SK-N-SH (cell line): Measurements from ENCODE around the gene ADAMTS13. TPM values are rescaled to one million over a fixed set of nuclear protein-coding genes. Genes with fewer than 3 reads are reported as not detected.

ENCODE experiments used
- CTCF ChIA-PET: fragments of 300-600, 350-600 bp; formaldehyde crosslinking; extraction: SDS; loops from one replicate; lab custom pipeline; 2021; lab: Yijun Ruan, JAX
- POLR2A ChIA-PET: fragments of 350-600 bp; sonication (Branson Sonifier 250); formaldehyde crosslinking; extraction: SDS; loops from one replicate; lab custom pipeline; 2020; ENCODE audit warnings: antibody characterized with exemption, inconsistent platforms; lab: Yijun Ruan, JAX
- DNase-seq: peaks from one replicate; pipeline ENCODE4 v3.0.0; 2012
- H2AFZ ChIP-seq: fragments of 200-600 bp; sonication (generic); 2 replicates; pipeline ENCODE4 v1.8.1; 2016; ENCODE audit warnings: antibody characterized with exemption, mild to moderate bottlenecking, low read depth
- H3F3A ChIP-seq: fragments of 200-600 bp; sonication (generic); replicated peaks from 2 replicates; pipeline ENCODE3; 2016; ENCODE audit warnings: antibody characterized with exemption, mild to moderate bottlenecking; ENCODE audit not compliant: insufficient read depth
- H3K27ac ChIP-seq, 2 experiments: fragments of 200-500 bp in 1 of 2; fragments of 200-600 bp in 1 of 2; sonication (Bioruptor generic) in 1 of 2; sonication (generic), shearing (Covaris generic) in 1 of 2; 2 replicates each; pipeline versions ENCODE4 v1.5.1 to v1.6.1; 2014 to 2016; ENCODE audit warnings: low read depth in 2 of 2, inconsistent platforms in 1 of 2, low read length in 1 of 2, mild to moderate bottlenecking in 1 of 2, mixed read lengths in 1 of 2
- H3K27me3 ChIP-seq: fragments of 200-600 bp; sonication (generic), shearing (Covaris generic); 2 replicates; pipeline ENCODE4 v1.6.1; 2016; ENCODE audit warnings: mixed run types; ENCODE audit not compliant: insufficient read depth
- H3K36me3 ChIP-seq, 2 experiments: fragments of 200-500 bp in 1 of 2; fragments of 200-600 bp in 1 of 2; sonication (Bioruptor generic) in 1 of 2; sonication (generic) in 1 of 2; replicated peaks in 1 of 2; 2 replicates each; pipeline versions ENCODE3 to v1.5.1; 2014 to 2016; ENCODE audit warnings: low read length in 1 of 2, mild to moderate bottlenecking in 1 of 2; ENCODE audit not compliant: insufficient read depth in 2 of 2, control insufficient read depth in 1 of 2
- H3K4me1 ChIP-seq, 2 experiments: fragments of 200-500 bp in 1 of 2; fragments of 200-600 bp in 1 of 2; sonication (Bioruptor generic) in 1 of 2; sonication (generic), shearing (Covaris generic) in 1 of 2; 2 replicates each; pipeline versions ENCODE4 v1.5.1 to v1.6.1; 2014 to 2016; ENCODE audit warnings: low read depth in 1 of 2, low read length in 1 of 2, mixed run types in 1 of 2; ENCODE audit not compliant: insufficient read depth in 2 of 2, control insufficient read depth in 1 of 2
- H3K4me2 ChIP-seq: fragments of 200-600 bp; sonication (generic), shearing (Covaris generic); 2 replicates; pipeline ENCODE4 v1.6.1; 2017; ENCODE audit warnings: mixed run types
- H3K4me3 ChIP-seq, 2 experiments: fragments of 200-500 bp in 1 of 2; fragments of 200-600 bp in 1 of 2; sonication (Bioruptor generic) in 1 of 2; sonication (generic), shearing (Covaris generic) in 1 of 2; 2 replicates each; pipeline versions ENCODE4 v1.5.1 to v1.8.1; 2014 to 2016; ENCODE audit warnings: low read depth in 2 of 2, inconsistent platforms in 1 of 2, low read length in 1 of 2, mild to moderate bottlenecking in 1 of 2, mixed read lengths in 1 of 2, moderate library complexity in 1 of 2
- H3K79me2 ChIP-seq: fragments of 200-600 bp; sonication (generic); 2 replicates; pipeline ENCODE4 v1.8.1; 2017; ENCODE audit warnings: mild to moderate bottlenecking; ENCODE audit not compliant: insufficient read depth
- H3K9ac ChIP-seq: fragments of 200-600 bp; sonication (generic); 2 replicates; pipeline ENCODE4 v1.6.1; 2017; ENCODE audit warnings: mixed run types
- H3K9me2 ChIP-seq: fragments of 200-600 bp; sonication (generic); 2 replicates; pipeline ENCODE4 v1.6.1; 2017; ENCODE audit warnings: mixed run types
- H3K9me3 ChIP-seq: fragments of 200-600 bp; sonication (generic); 2 replicates; pipeline ENCODE4 v1.6.1; 2017; ENCODE audit warnings: mixed run types, mild to moderate bottlenecking, moderate library complexity
- H4K20me1 ChIP-seq: fragments of 200-600 bp; sonication (generic); 2 replicates; pipeline ENCODE4 v1.6.1; 2017; ENCODE audit warnings: mild to moderate bottlenecking, mixed run types; ENCODE audit not compliant: insufficient read depth
- CHD2 ChIP-seq: fragments of 150-350 bp; IDR thresholded peaks from 2 replicates; pipeline ENCODE4 v1.6.1; 2018; ENCODE audit warnings: low read length; ENCODE audit not compliant: partially characterized antibody
- CTCF ChIP-seq: fragments of 200-600 bp; sonication (generic); IDR thresholded peaks from 2 replicates; pipeline ENCODE4 v1.6.1; 2017; ENCODE audit warnings: antibody characterized with exemption, mild to moderate bottlenecking, moderate library complexity
- ELF1 ChIP-seq: IDR thresholded peaks from 2 replicates; pipeline ENCODE4 v1.4.0; 2012
- EP300 ChIP-seq, 2 experiments: IDR thresholded peaks; 2 replicates each; pipeline versions ENCODE4 v1.4.0 to v1.6.1; 2012; ENCODE audit warnings: borderline replicate concordance in 1 of 2, low read depth in 1 of 2, low read length in 1 of 2
- EZH2phosphoT487 ChIP-seq: fragments of 200-600 bp; sonication (generic); IDR thresholded peaks from 2 replicates; pipeline ENCODE4 v1.6.1; 2017; ENCODE audit warnings: low read depth, mixed run types, mild to moderate bottlenecking, antibody characterized with exemption, moderate library complexity, borderline replicate concordance
- FOXJ3 ChIP-seq: sonication (generic); formaldehyde crosslinking; IDR thresholded peaks from 2 replicates; pipeline ENCODE4 v1.5.1; 2020; ENCODE audit warnings: mild to moderate bottlenecking, missing genetic modification reagents
- FOXM1 ChIP-seq: IDR thresholded peaks from 2 replicates; pipeline ENCODE4 v1.4.0; 2012; ENCODE audit warnings: low read depth, mild to moderate bottlenecking
- GABPA ChIP-seq: IDR thresholded peaks from 2 replicates; pipeline ENCODE4 v1.4.0; 2012; ENCODE audit warnings: low read depth, mild to moderate bottlenecking
- JUND ChIP-seq: IDR thresholded peaks from 2 replicates; pipeline ENCODE4 v1.4.0; 2012
- MAX ChIP-seq: IDR thresholded peaks from 2 replicates; pipeline ENCODE4 v1.4.0; 2012; ENCODE audit warnings: low read depth
- MEF2A ChIP-seq: IDR thresholded peaks from 2 replicates; pipeline ENCODE4 v1.4.0; 2012; ENCODE audit warnings: low read depth, borderline replicate concordance
- MXI1 ChIP-seq: IDR thresholded peaks from 2 replicates; pipeline ENCODE4 v1.6.1; 2012; ENCODE audit warnings: mild to moderate bottlenecking, low read depth, low read length, improper control_type of control experiment
- NFIC ChIP-seq: IDR thresholded peaks from 2 replicates; pipeline ENCODE4 v1.4.0; 2012; ENCODE audit warnings: borderline replicate concordance
- NRF1 ChIP-seq: IDR thresholded peaks from 2 replicates; pipeline ENCODE4 v1.6.1; 2012; ENCODE audit warnings: low read depth, mild to moderate bottlenecking, low read length
- PBX3 ChIP-seq: IDR thresholded peaks from 2 replicates; pipeline ENCODE4; 2012
- RAD21 ChIP-seq: IDR thresholded peaks from 2 replicates; pipeline ENCODE4 v1.6.1; 2012; ENCODE audit warnings: mild to moderate bottlenecking, low read length
- RXRA ChIP-seq: IDR thresholded peaks from 2 replicates; pipeline ENCODE4 v1.4.0; 2012; ENCODE audit warnings: low read depth, mild to moderate bottlenecking, borderline replicate concordance
- SMC3 ChIP-seq: IDR thresholded peaks from 2 replicates; pipeline ENCODE4 v1.6.1; 2012; ENCODE audit warnings: low read depth, low read length, improper control_type of control experiment
- TAF1 ChIP-seq: IDR thresholded peaks from 2 replicates; pipeline ENCODE4 v1.6.1; 2012; ENCODE audit warnings: low read depth, mild to moderate bottlenecking, low read length, moderate library complexity, borderline replicate concordance
- TCF12 ChIP-seq: IDR thresholded peaks from 2 replicates; pipeline ENCODE4 v1.4.0; 2012
- USF1 ChIP-seq: IDR thresholded peaks from 2 replicates; pipeline ENCODE4 v1.4.0; 2012; ENCODE audit warnings: low read depth, borderline replicate concordance
- YY1 ChIP-seq: IDR thresholded peaks from 2 replicates; pipeline ENCODE4 v1.4.0; 2012; ENCODE audit warnings: low read depth, mild to moderate bottlenecking
- WGBS: methylation state at CpG from one replicate; pipeline ENCODE4 v1.1.6; 2017; ENCODE audit warnings: low lambda C conversion rate; 5-methylcytosine and 5-hydroxymethylcytosine counted together
- polyA plus RNA-seq, 3 experiments: library from polyadenylated mRNA; depleted of rRNA; stranded (reverse); fragments of >200 nt; gene quantifications; 2 replicates each; pipeline ENCODE4 v1.2.3, GENCODE V29; 2012

ADAMTS13 gene
- polyA plus RNA-seq, 1 of the 3 experiments (the other 2 are of a cell fraction): 10.6 TPM

GRCh38 chr9:133394687-133395271, 27.4 kb upstream of the ADAMTS13 start:
- Histone ChIP-seq H3K27ac (no peak overlapping the region), H3K27me3 (no peaks in the 10 kb centered on the region), H3K79me2 (no peaks in the 10 kb centered on the region), H3K4me1 (no peaks in the 10 kb centered on the region), H2AFZ (no peak overlapping the region), H3K9ac (no peak overlapping the region), H3F3A (no peaks in the 10 kb centered on the region), H3K4me3 (no peak overlapping the region), H4K20me1 (no peaks in the 10 kb centered on the region), H3K9me2 (no peaks in the 10 kb centered on the region), H3K9me3 (no peaks in the 10 kb centered on the region), H3K4me2 (no peak overlapping the region), H3K36me3 (no peaks in the 10 kb centered on the region)
- DNase-seq: no peak
- ChIA-PET POLR2A (no interaction called here), CTCF (no interaction called here)
- no peak for TF ChIP-seq PBX3
- no peak for TF ChIP-seq YY1
- TF ChIP-seq FOXM1: no peak
- no peak for TF ChIP-seq TAF1
- TF ChIP-seq MAX: no peak
- no peak for TF ChIP-seq FOXJ3 (CRISPR knock-in tag)
- no peak for TF ChIP-seq JUND
- TF ChIP-seq NRF1: no peak
- TF ChIP-seq MEF2A: no peak
- TF ChIP-seq GABPA: no peak
- TF ChIP-seq USF1: no peak
- no peak for TF ChIP-seq NFIC
- TF ChIP-seq EZH2phosphoT487: no peak
- TF ChIP-seq MXI1: no peak
- no peak for TF ChIP-seq TCF12
- 57% methylated on average over 5 of the region's 8 CpGs for WGBS

GRCh38 chr9:133396952-133397351, 25.2 kb upstream of the ADAMTS13 start:
- DNase-seq: peak; percentile 69
- Histone ChIP-seq H3K9ac (no peak overlapping the region), H4K20me1 (no peaks in the 10 kb centered on the region), H3K4me1 (no peaks in the 10 kb centered on the region), H3K9me2 (no peaks in the 10 kb centered on the region), H2AFZ (no peak overlapping the region), H3K36me3 (no peaks in the 10 kb centered on the region), H3K9me3 (no peaks in the 10 kb centered on the region), H3F3A (no peaks in the 10 kb centered on the region), H3K27ac (no peak overlapping the region), H3K4me3 (no peak overlapping the region), H3K27me3 (no peaks in the 10 kb centered on the region), H3K79me2 (no peaks in the 10 kb centered on the region), H3K4me2 (no peak overlapping the region)
- WGBS: 62% methylated on average over 7 of the region's 14 CpGs
- TF ChIP-seq EP300 (IDR thresholded peaks at IDR 0.05; ENCODE audit: borderline replicate concordance in 1 of 2, low read depth in 1 of 2, low read length in 1 of 2) (no peak), ELF1 (no peak), RXRA (no peak), SMC3 (no peak), CTCF (peak; percentile 40), EZH2phosphoT487 (no peak), RAD21 (peak; percentile 39), CHD2 (no peak)
- POLR2A ChIA-PET: no interaction called here
- CTCF ChIA-PET: interaction anchor here (1.4 to 1.6 kb wide), 3 partner anchors 20 to 91 kb away, joined by 3 to 5 read pairs (median 4); no protein-coding TSS in a partner anchor
